GM21423 (cell line): Measurements from ENCODE around the gene DSTN.

Source experiments
- ATAC-seq: cut with Tn5 transposase; IDR thresholded peaks from one replicate; pipeline ENCODE4 v1.9.1; 2021; ENCODE audit warnings: mild to moderate bottlenecking, moderate library complexity; ENCODE audit not compliant: unreplicated experiment

The DSTN gene

GRCh38 chr20:17635332-17636244 lies 65.7 kb downstream of the DSTN start:
- no peak for ATAC-seq

DNA sequence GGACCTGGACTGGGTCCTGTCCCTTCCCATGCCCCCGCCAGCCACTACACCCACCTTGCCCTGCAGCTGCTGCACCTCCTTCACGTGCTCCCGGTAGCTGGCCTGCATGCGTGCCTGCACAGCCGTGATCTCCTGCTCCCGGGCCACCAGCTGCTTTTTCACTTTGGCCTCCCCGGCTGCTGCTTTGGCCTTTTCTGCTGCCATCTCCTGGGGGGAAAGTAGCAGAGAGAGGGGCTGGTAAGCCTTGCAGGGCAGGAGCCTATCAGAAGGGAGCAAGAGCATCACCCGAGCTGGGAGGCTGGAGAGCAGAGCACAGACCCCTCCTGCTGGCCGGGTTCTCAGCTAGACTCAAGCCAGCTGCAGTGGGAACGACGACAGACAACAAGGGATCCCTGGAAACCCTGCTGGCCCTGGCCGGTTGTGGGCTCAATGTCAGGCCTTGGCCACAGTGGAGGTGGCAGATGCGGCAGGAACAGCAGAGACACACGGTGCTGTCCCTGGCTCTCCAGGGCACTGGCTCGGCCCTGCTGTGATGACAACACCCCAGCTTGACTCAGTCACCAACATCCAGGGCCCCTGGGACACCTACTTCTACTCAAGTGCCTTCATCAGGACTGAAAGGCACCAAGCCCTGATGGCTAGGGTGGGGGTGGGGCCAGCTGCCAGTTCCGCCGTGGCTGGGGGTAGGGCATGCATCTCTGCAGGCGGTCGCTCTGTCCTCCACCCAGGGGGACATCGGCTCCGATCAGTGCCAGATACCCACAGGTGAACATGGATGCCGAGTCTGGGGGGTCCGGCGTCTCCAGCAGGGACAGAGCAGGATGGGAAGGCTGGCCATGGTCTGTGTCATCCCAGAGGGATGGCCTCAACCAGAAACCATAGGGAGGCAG lies 66.9 kb downstream of the DSTN start:
- no peak for ATAC-seq

DNA sequence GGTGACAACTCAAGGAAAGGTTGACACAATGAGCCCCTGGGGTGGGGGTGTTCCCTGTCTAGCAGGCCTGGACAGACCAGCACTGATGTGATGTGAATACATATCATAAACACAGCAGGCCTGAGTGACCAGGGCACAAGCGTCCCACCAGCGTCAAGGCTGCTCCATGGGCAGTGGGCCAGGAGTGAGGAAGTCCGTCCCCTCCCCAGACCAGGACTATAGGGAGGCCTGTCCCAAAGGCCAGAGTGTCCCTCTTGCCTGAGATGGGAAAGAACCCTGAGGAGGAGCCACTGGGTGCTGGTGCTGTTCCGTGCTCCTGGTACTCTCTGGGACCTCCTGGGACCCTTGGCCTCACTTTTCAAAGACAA lies 67.5 kb downstream of the DSTN start:
- ATAC-seq = no peak

GRCh38 chr20:17637985-17638640 lies 68.2 kb downstream of the DSTN start:
- ATAC-seq = no peak

DNA sequence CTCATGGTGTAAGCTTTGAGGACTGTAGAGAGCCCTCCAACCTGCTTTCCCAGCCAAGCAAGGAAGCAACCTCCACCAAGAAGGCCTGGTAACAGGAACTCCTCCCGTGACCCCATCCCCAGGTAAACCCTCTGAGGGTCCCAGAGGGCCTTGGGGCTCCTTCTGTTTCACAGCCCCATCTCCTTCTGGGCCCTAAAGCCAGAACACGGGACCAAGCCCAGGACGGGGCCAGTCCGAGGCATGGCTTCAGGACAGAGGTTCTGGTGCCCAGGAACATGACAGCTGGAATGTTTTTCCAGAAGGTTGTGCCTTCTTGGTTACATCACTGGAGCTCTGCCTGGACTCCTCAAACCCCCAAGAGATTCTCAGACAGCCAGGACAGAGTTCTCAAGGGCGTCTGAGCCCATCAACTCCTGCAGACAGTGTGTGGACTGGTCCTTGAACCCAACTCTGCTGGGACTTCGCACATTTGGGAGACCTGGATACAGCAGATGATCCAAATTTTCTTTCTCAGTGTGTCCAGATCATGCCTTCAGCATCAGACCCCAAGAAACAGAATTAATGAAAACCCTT lies 69.0 kb downstream of the DSTN start:
- ATAC-seq = no peak

- no peak for ATAC-seq
Observed at GRCh38 chr20:17640146-17640874, 70.4 kb downstream of the DSTN start.

DNA sequence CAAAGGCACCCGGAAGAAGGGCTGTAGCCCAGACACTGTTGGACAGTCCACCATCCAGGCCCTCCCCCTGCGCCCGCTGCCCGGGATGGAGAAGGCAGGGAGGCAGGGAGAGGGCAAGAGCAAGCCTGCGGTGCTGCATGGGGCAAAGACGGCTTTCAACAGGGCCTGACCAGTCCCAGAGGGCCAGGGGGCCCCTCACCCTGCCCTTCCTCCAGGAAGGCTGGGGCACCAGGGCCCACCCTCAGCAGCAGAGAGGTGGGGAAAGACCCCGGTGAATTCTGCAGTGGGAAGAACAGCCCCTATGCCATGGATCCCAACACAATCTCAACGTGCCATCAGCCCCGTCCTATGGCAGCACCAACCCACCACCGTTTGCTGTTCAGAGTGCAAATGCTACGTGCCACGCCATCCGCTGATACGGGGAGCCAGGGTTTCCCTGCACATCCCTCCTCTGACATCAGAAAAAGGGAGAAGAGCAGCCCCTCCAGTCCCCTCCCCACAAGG lies 71.1 kb downstream of the DSTN start:
- no peak for ATAC-seq

- ATAC-seq = no peak
Observed at GRCh38 chr20:17641520-17641964, 71.7 kb downstream of the DSTN start.

DNA sequence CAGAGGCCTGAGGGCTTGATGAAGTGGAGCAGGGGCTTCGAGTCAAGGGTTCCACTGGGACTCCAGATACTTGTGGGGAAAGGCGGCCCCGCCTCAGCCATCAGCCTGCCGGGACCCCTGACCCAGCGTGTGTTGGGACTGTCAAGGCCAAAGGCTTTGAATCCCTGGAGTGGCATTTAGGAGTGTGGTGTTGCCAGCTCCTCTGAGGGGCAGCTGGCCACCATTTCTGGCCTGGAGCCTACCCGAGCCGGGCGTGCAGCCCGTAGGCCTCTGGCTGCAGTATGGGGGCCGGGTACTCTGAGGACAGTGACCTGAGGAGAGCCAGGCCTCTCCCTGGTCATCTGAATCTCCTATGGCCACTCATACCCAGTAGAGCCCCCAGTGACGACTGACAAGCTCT lies 72.1 kb downstream of the DSTN start:
- no peak for ATAC-seq

GRCh38 chr20:17642404-17643269 lies 72.8 kb downstream of the DSTN start:
- ATAC-seq = no peak

- no peak for ATAC-seq
Observed at GRCh38 chr20:17643531-17644188, 73.8 kb downstream of the DSTN start.

DNA sequence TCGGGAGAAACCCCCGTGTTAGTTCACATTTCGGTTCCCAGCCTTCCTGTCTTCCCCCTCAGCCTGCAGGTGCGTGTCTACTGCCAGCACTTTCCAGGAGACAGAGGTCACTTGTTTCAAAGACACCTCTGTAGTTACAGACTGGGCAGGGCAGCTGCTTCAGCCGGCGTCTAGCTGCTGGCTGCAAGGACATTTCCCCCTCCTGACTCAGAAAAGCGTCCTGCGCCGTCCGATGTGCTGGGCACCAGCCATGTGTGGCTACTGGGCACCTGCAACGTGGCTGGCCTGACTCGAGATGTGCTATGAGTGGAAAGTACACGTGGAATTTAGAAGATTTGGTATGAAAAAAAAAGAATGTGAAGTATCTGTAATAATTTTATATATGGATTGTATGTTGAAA lies 74.6 kb downstream of the DSTN start:
- ATAC-seq = no peak

- ATAC-seq = no peak
Observed at GRCh38 chr20:17645010-17645409, 75.1 kb downstream of the DSTN start.

GRCh38 chr20:17645546-17646208 lies 75.8 kb downstream of the DSTN start:
- ATAC-seq = no peak

DNA sequence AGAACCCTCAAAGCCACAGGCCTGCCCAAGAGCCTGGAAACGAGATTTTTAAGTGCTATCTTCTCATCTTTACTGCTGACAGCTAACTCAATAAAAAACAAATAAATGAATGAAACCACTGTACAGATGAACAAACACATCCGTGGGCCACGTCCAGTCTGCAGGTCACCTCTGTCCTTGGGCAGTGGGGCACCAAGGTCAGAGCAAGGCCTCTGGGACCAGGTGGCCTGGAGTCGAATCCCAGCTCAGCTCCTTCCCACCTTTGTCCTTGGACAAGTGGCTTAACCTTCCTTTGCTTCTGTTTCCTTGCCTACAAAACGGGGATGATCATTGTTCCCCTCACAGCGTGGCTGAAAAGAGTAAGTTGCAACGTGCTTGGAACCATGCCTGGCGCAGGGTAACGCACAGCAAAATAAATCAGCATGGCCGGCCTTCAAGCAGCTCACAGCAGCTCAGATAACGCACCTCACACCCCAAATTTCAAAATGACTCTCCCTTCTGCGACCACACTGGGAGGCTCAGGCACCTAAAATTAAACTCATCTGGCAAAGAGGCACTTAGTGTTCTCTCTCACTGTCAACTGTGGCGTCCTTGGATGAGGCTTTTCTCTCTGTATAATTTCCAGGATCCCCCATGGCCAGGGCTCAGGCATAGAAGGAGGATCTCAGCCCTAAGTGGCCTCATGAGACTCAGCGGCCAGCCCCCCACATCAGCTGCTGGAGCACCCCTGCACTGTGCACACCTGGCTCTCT lies 76.5 kb downstream of the DSTN start:
- no peak for ATAC-seq

- ATAC-seq = no peak
Observed at GRCh38 chr20:17646961-17647301, 77.1 kb downstream of the DSTN start.
